Effector CD8-positive, alpha-beta T cell (primary cell): ENCODE results near the gene STX5.
"Not testable (repeated sequence)": the region's sequence is repeated elsewhere in the genome, so short reads cannot be mapped to it uniquely, and the experiment has no call there.

Experiments used
- DNase-seq: peaks from one replicate; lab custom pipeline; 2025; lab: John Stamatoyannopoulos, UW

The STX5 gene

GRCh38 chr11:62854013-62854824 is 22.4 kb upstream of the STX5 start:
- DNase-seq, result no peak

GRCh38 chr11:62853279-62853965 is 21.6 kb upstream of the STX5 start:
- no peak for DNase-seq

GRCh38 chr11:62852523-62853188 is 20.8 kb upstream of the STX5 start:
- DNase-seq, result no peak

GRCh38 chr11:62851807-62852522 is 20.1 kb upstream of the STX5 start:
- no peak for DNase-seq

GRCh38 chr11:62850911-62851806 is 19.3 kb upstream of the STX5 start:
- no peak for DNase-seq

GRCh38 chr11:62847767-62848314 is 16.0 kb upstream of the STX5 start:
- no peak for DNase-seq

- no peak for DNase-seq
These were observed 14.3 kb upstream of the STX5 start for GRCh38 chr11:62846177-62846576.

GRCh38 chr11:62844154-62844553 is 12.3 kb upstream of the STX5 start:
- no peak for DNase-seq

- DNase-seq, result no peak
These were observed 11.6 kb upstream of the STX5 start for GRCh38 chr11:62843466-62843865.

- DNase-seq, result not testable (repeated sequence)
These were observed 11.0 kb upstream of the STX5 start for GRCh38 chr11:62842891-62843290.

GRCh38 chr11:62842171-62842741 is 10.4 kb upstream of the STX5 start:
- peak; percentile 15 for DNase-seq

- DNase-seq, result peak; percentile 77
These were observed 9.7 kb upstream of the STX5 start for GRCh38 chr11:62841361-62842170.

- peak; percentile 69 for DNase-seq
These were observed 9.0 kb upstream of the STX5 start for GRCh38 chr11:62840721-62841360.

GRCh38 chr11:62839050-62839945 is 7.4 kb upstream of the STX5 start, which contains the start of gene WDR74:
Gene WDR74 (minus strand): TSS chr11:62839590. CDS start chr11:62839570, 20 bp downstream.
- DNase-seq, result peak; percentile 82

- DNase-seq, result no peak
These were observed 3.5 kb upstream of the STX5 start for GRCh38 chr11:62835336-62835735.

GRCh38 chr11:62832336-62833234 is 734 bp upstream of the STX5 start, which contains the start of gene TEX54:
Gene TEX54 (minus strand): TSS chr11:62832841.
- no peak for DNase-seq
